HG03095 (cell line): ENCODE measurements around the gene PROM1.
A peak's percentile ranks its signal among the peaks of the same experiment; 100 is the strongest.

Source experiments
- ATAC-seq: cut with Tn5 transposase; IDR thresholded peaks from one replicate; pipeline ENCODE4 v1.9.1; 2021; ENCODE audit warnings: moderate library complexity; ENCODE audit not compliant: unreplicated experiment

PROM1 gene

GRCh38 chr4:16110199-16110598 is 26.4 kb upstream of the PROM1 start:
- ATAC-seq: no peak

- ATAC-seq: no peak
Observed at GRCh38 chr4:16109256-16109655, 25.4 kb upstream of the PROM1 start.

DNA sequence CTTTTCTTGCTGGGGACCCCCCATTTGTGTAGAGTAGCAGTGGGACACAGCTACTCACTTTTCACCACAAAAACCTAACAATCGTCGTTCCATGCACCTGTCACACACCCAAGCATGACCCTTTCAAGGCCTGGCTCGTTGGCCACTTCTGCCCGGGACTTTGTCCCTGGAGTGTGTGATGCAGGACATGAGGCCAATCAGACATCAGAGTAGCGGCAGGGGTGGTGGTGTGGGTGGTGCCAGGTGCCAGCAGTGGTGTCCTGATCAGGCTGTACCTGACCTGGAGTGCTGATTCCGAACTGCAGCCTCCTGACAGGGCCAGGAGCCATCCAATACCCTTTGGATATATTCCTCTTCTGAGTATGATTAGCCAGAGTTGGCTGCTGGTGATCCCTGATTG is 23.1 kb upstream of the PROM1 start:
- ATAC-seq: no peak

DNA sequence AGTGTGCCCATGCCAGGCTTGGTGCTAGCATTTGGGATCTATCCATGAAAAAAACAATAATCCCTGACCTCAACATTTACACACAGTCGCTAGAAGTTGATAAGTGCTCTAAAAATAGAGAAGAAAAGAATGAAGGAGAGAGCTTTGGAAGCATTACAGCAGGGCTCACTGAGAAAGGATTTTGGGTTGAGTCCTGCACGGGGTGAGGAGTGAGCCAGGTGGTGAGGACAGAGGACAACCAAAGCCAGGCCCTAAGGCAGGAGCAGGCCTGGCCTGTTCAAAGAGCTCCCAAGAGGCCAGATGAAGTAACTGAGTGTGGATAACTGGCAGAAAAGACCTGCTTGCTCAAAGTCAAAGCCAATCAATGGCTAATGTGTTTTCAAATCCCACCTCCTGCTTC is 20.7 kb upstream of the PROM1 start:
- no peak for ATAC-seq

- no peak for ATAC-seq
Observed at GRCh38 chr4:16102356-16102755, 18.5 kb upstream of the PROM1 start.

GRCh38 chr4:16100833-16101232 is 17.0 kb upstream of the PROM1 start:
- ATAC-seq: no peak

GRCh38 chr4:16092682-16093319 is 9.0 kb upstream of the PROM1 start:
- no peak for ATAC-seq

GRCh38 chr4:16090096-16090705 is 6.4 kb upstream of the PROM1 start:
- no peak for ATAC-seq

- no peak for ATAC-seq
Observed at GRCh38 chr4:16089156-16089555, 5.3 kb upstream of the PROM1 start.

- no peak for ATAC-seq
Observed at GRCh38 chr4:16088601-16089000, 4.8 kb upstream of the PROM1 start.

GRCh38 chr4:16085822-16086221 is 2.0 kb upstream of the PROM1 start:
- no peak for ATAC-seq

- ATAC-seq: no peak
Observed at GRCh38 chr4:16082426-16083240, 1.2 kb downstream of the PROM1 start.

GRCh38 chr4:16082041-16082425 is 1.8 kb downstream of the PROM1 start:
- no peak for ATAC-seq

DNA sequence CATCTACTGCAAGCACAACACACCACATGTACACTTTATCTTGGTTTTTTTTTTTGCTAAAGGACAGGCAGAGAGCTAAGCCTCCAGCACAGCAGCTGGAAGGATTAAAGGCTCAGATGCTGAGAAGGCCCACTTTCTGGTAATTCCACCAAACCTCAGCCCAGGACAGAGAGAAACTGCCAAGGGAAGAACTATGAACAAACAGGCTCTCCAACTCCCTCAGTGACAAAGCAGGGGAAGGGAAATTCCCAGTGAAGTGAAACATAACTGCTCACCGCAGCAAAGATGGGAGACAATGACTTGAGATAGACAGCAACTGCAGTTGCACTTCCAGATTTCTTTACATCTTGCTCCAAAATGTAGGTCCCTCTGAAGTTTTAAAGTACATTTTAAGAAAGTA is 4.8 kb downstream of the PROM1 start:
- peak; percentile 88 for ATAC-seq

DNA sequence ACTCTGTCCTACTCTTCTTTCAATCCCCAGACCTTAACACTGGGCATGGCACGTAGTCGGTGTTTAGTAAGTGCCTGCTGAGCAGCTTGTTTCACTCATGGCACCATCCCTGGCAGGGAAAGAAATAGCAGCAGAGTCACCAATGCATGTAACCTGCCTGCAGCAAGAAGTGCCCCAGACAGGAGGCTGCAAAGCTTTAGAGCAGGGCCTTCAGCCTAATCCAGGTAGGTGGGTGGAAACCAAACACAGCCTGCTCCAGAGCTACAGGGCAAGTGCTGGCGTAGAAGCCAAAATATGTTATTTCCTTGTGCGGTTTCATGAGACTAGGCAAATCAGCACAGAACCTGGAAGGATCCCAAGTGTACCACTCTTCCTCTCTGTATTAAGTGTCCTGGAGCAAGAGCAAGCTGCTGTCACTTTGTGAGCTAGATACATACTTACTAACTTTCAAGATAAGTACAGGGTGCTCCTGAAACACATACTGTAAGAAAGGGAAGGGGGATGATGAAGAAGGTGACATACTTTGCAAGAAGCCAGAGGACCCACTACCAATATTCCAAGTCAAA is 5.5 kb downstream of the PROM1 start:
- no peak for ATAC-seq

DNA sequence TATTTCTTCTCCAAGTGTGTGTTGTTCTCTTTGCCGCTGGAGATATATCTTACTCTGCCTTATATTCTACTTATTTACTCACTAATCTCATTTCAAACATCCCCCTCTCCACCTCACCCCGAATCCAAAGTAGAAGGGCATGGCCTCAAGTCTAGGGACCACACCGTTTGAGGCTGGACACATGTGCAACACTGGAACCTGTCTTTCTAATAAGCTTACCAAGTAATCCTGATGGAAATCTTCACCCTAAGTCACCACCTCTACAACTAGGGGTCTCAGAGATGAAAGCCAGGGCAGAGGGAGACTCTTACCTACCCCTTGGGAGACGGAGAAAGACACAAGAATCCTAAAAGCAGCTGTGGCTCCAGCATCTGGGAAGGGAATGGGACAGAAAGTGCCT is 6.0 kb downstream of the PROM1 start:
- ATAC-seq: no peak

- ATAC-seq: no peak
Observed at GRCh38 chr4:16075975-16076757, 7.7 kb downstream of the PROM1 start.

DNA sequence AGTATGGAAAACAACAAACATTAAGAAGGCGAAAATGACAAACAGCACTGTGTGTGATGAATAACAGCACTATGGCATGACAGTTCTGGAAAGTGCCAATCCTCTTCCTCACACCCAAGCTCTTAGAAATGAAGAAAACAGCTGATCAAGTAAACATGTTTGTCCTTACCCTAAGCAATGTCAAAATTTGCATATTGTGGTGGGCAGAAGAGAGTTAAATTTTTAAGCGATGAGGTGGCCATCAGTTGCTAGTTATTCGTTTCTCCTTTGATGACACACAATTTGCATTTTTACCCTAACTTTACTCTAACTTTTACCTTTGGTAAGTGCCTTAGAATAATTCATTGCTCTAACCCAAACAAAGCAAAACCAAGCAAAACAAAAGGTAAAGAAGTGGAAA is 8.8 kb downstream of the PROM1 start:
- no peak for ATAC-seq

DNA sequence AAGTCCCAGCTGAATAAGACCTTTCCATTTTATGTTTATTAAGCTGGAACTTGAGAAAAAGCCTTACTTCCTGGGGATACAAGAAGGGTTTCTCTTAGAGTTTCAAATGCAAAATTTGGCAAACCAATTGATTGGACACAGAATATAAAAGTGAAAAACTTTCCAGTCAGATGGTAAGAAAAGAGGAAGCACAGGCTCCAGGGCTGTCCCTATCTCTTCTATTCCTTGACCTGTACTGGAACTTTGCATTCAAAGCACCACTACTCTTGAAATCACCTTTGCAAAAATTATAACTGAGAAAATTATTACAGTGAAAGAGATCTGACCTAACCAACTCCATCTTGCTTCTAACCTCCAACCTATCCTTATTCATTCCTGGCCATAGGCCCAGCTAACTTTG is 11.7 kb downstream of the PROM1 start:
- ATAC-seq: no peak

DNA sequence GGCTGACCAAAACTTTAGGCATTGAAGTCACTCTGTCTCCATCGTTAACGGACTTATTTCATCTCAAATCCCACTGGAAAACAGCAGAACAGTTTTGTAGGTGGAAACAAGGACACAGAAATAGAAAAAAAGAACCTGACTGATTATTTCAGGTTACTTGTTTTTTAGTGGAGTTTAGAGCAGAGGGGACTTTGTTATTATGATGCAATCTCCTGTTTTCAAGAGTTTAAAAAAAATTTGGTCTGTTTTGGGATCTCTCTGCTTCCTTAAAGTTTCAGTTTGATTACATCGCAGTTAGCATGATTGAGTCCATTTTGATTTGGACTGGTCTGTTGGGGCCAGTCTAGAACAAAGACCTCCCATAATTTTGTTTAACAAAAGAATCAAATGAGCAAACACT is 13.6 kb downstream of the PROM1 start:
- no peak for ATAC-seq

DNA sequence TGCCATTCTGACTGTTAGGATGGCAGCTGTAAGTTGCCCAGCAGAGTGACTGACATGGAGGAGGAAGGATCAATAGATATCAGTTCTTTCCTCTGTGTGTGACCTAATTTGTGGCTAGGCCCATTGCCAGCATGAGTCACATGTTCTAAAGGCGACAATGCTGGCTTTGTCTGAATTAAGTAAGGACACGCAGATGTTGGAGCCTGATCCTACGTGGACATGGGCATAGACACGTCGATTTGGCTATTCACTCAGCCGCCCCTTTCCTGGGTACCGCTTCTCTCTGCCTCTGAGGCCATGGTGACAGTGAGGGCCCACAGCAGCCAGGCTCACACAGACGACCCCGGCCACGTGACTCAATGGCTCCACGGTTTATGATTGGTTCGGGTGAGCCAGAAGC is 16.3 kb downstream of the PROM1 start:
- ATAC-seq: no peak
